ENCODE data around the gene CSF1R.

Gene CSF1R

GRCh38 chr5:150069672-150070627 is 16.4 kb downstream of the CSF1R start:
- DNase-seq (ENCODE audit: low read depth in 3 of 3) = no peak

DNA sequence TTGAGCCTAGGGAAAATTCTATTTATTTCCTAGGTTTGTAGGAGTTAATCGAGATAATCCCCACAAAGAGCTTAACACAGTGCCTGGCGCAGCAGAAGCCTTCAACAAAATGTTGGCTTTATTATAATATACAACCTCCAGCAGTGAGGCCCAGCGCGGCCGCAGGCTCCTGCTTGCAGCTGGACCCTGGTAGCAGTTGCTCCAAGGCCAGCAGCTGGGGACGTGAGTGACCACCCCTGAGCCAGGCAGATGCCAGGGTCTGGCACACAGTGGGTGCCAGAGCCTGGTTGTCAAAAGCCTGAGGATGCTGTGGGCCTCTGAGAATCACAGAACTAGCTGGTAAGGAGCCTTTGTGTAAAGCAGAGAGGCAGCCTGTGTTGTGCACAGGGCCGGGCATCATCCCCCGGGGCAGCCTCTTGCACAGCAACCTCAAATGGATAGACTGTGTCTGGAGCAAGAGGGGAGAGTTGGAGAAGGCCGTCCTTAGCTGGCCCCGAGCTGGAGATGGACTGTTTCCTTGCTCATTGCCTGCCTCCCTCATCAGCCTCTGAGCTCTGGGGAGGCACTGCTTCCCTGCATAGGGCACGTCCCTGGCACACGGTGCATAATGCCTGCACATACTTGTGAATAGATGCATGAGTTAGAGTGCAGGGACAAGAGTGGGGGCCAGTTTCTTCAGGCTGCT is 17.3 kb downstream of the CSF1R start:
- no peak for DNase-seq (ENCODE audit: low read depth in 3 of 3)

DNA sequence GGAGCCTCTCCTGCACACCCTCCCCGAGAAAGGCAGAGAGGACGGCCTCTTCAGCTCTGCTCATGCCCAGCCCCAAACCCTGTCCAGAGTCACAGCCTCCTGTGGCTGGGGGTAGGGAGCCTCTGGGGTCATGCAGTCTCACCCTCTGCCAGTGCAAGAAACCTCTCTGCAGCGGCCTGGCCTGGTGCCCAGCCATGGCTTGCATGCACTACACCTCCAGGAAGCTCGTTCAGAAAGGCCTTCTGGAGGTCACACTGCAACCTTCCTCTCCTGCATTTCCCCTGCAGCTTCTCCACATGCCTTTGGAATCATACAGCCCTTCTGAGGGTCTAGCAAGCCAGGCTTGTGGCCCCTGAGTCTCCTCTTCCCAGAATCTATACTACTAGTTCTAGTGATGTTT is 17.9 kb downstream of the CSF1R start:
- DNase-seq (ENCODE audit: low read depth in 3 of 3) = no peak

DNA sequence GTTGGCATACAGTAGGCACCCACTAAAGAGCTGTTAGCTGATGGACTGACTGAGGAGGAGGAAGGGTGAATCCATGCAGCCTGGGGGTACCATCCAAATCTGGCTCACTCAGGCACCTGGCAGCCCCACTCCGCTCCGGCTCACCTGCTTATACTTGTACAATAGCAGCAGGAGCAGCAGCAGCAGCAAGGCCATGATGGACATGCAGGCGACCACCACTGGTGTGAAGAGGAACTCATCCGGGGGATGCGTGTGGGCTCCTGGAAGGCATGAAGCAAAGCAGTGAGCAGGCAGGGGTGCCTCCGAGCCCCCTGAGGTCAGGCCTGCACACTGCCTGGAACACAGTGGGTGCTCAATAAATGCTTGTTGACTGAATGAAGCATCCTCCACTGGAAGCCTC is 18.3 kb downstream of the CSF1R start:
- no peak for DNase-seq (ENCODE audit: low read depth in 3 of 3)

- no peak for DNase-seq (ENCODE audit: low read depth in 3 of 3)
Measured at GRCh38 chr5:150067405-150067960, 18.9 kb downstream of the CSF1R start.

DNA sequence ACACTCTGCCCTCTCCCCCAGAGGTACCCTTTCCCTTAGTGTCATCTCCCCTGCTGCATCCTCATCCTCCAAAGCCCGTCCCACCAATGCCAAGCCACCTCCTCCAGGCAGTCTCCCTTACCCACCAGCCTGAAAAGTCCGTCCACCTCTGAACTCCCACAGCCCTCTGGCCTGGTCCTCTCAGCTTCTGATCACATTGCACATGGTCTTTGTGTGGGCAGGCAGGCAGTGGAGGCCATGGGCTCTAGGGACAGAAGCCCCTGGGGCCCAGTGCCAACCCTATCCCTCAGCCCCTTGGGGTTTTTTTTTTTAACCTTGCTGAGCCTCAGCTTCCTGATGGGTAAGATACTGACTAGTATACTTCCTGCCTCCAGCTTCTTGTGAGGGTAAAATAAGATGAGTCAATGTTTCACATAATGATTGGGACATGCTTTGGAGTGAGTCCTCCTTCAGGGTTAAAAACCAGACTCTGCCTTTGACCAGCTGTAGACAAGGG is 19.4 kb downstream of the CSF1R start:
- no peak for DNase-seq (ENCODE audit: low read depth in 3 of 3)

DNA sequence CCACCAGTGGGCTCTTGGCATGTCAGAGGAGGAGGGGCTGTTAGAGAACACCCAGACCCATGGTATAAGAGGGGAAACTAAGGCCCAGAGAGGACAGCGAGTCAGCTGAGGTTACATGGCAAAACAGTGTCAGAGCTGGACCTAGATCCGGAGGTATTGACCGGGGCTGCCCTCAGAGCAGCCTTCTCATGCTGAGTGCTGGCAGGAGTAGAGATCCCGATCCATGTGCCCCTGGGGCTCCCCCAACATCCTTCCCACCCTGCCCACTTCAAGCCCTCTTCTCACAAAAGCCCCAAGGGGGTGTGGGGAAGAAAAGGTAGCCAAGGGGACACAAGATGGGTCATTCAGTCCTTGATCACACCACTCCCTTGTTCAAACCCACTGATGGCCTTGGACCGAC is 19.9 kb downstream of the CSF1R start:
- DNase-seq (ENCODE audit: low read depth in 3 of 3) = no peak

DNA sequence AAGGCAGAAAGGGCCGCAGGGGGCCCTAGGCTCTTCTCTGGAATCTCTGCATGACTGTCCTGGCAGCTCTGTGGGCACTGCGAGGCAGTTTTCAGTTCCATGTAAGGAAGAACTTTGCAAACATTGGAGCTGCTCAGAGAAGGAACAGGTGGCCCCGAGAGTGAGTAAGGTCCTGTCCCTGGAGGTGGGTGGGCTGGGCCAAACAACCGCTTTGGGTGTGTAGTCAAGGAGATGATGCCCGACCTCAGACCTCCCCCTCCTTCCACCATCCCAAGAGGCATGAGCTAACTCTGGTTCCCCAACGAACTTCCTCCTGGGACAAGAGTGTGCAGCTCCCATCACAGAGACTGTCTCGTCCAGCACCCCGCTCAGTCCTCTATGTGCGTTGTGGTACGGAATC is 20.5 kb downstream of the CSF1R start:
- no peak for DNase-seq (ENCODE audit: low read depth in 3 of 3)

DNA sequence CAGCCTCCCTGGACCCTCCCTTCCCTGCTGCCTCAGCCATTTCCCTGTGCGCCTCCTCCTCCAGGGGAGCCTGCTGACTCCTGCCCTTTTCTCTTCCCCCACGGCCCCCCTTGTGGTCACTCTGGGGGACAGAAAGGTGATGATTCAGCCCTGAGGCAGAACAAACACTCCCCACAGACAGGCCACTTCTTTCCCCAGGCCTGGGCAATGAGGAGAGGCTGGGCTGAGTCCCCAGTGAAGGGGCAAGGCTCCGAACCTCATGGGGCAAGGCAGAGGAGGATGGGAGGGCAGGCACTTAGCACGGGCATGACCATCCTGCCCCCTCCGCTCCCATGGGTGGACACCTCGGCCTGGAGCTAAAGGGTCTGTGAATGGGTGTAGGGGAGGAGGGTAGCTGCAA is 21.0 kb downstream of the CSF1R start:
- no peak for DNase-seq (ENCODE audit: low read depth in 3 of 3)

DNA sequence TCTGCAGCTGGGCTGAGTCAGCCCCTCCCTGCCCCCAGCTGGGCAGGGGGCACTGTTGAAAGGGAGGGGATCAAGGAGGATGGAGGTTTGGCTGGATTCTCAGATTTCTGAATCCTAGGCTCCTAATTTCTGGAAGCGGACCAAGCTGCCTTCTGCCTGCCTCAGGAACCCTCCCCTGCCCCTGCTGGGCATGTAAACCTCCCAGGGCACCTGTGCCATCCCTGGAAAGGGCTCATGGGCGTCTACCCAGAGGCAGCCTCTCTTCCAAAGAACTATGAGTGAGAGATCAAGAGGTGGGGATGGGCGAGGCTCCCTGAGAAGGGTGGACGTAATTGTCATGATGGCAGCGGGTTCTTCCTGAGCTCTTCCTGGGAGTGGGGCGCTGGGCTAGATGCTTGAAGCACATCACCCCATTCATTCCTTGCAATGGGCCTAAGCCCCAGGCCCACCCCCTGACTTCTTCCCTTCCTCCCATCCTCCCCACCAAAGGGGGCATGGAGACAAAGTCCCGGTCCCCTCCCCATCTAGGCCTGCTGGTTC is 21.6 kb downstream of the CSF1R start:
- no peak for DNase-seq (ENCODE audit: low read depth in 3 of 3)

DNA sequence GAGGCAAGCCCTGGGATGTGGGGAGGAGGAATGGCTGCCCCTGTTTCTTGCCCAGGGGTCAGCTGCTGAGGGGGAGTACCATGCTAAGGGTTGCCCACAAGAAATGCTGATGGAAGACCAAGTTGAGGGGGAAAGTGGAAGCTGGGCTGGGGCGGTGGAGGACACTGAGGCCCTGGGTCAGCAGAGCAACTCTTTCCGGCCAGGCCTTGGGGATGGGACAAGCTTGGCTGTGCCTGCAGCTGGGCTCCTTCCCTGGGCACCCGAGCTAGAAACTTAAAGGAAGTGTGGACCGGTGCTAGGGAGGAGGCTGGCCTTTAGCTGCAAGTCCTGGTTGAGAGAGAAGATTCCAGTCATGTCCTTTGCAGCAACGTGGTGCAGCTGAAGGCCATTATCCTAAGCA is 22.7 kb downstream of the CSF1R start:
- DNase-seq (ENCODE audit: low read depth in 3 of 3) = no peak

GRCh38 chr5:150062216-150062922 is 24.0 kb downstream of the CSF1R start:
- no peak for DNase-seq (ENCODE audit: low read depth in 3 of 3)

DNA sequence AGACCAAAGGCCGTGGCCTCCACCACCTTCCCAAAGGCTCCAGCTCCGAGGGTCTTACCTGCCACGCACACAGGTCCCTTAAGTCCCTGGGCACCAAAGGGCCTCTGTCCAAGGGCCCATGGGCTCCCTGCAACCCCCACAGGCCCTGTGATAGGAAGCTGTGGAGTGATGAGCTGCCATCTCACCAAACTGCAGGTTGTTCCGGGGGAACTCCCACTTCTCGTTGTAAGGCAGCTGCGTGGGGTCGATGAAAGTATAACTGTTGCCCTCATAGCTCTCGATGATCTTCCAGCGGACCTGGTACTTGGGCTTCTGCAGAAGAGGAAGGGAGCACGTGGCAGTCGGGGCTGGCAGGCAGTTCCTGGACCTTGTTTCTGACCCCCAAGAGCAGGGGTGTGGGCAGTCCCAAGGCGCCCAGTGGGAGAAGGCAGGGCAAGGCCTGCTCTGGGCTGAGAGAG is 24.8 kb downstream of the CSF1R start:
- DNase-seq (ENCODE audit: low read depth in 3 of 3) = no peak

DNA sequence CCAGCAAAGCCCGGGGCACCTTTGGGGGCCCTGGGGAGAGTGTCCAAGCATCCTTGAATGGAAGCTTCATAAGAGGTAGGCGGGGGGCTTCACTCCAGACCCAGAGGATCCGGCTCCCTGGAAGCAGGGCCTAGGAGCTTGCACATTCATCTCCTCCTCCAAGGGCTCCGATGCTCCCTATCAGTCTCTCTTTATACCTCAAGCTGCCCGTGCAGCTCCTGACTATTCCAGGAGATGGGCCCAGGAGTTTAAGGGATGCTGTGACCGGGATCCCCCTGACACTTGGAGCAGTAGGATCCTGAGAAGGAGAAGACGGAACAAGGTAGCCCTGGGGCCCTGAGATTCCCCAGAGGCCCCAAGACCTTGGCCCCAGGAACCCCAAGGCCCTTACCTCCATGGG is 25.9 kb downstream of the CSF1R start:
- no peak for DNase-seq (ENCODE audit: low read depth in 3 of 3)

DNA sequence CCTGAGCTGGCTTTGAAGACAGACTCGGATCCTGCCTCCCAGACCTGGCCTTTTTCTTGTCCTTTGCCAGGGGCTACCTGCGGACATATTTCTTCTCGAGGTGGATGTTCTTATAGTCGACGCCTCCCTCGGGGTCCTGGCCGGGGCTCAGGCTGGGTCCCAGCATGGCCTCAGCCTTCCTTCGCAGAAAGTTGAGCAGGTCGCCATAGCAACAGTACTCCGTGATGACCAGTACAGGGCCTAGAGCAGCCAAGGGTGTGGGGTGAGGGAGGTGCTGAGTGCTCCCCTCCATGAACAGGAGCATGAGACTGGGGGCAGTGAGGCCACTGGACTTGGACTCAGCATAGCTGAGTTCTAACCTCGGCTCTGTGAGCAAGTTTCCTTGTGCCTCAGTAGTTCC is 26.7 kb downstream of the CSF1R start:
- no peak for DNase-seq (ENCODE audit: low read depth in 3 of 3)

DNA sequence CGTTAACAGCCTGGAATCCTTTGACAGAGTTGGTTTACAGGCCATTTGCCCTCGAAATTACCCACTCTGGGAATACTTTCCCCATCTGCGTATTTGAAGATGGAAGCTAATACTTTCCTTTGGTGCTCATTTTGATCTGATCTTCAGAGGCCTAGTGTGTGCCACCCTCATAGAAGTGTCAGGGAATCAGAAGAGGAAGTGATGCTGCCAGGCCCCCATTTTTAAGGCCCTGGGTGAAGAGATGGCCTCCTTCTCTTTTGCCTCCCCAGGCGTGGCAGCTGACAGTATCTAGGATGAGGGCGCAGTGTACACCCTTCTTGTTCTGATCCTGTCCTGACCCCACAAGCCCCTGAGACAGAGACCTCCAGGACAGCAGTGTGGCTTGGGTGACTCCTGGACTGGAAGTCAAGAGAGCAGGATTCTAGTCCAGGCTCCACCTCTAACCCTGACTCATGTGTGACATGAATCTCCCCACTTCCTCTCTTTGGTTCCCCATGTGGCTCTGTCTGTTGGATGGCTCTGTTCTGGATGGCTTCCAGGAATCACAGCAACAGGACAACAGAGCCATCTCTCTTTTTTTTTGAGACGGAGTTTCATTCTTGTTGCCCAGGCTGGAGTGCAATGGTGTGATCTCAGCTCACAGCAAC is 27.8 kb downstream of the CSF1R start:
- DNase-seq (ENCODE audit: low read depth in 3 of 3) = no peak

GRCh38 chr5:150057996-150058395 is 28.4 kb downstream of the CSF1R start:
- no peak for DNase-seq (ENCODE audit: low read depth in 3 of 3)

DNA sequence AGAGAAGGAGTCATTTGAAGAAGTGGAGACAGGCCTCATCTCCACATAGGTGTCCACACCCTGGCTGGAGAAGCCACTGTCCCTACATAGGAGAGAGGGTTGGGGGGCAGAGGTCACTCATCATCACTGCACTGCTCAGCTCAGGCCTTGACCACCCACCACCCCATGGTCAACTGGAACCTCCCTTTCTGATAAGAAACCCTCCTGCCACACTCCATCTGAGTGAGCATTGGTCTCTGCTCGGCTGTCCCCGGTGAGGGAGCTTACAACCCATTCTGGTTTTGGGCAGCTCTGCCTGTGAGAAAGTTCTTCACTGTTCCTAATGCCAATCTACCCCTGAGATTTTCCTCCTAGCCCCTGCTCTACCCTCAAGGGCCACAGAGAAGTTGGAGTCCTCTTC is 28.8 kb downstream of the CSF1R start:
- DNase-seq (ENCODE audit: low read depth in 3 of 3) = no peak

GRCh38 chr5:150057052-150057451 is 29.3 kb downstream of the CSF1R start:
- no peak for DNase-seq (ENCODE audit: low read depth in 3 of 3)

- no peak for DNase-seq (ENCODE audit: low read depth in 3 of 3)
Measured at GRCh38 chr5:150056075-150056443, 30.3 kb downstream of the CSF1R start.

Data from stimulated activated CD4-positive, alpha-beta T cell treated with anti-CD3 and anti-CD28 coated beads, TNF-alpha, amount 100 ng/mL, for 24 hours (primary cell).